ENCODE results near the gene WNT3A.
"Not testable (repeated sequence)": the region's sequence is repeated elsewhere in the genome, so short reads cannot be mapped to it uniquely, and the experiment has no call there.

Gene WNT3A

DNA sequence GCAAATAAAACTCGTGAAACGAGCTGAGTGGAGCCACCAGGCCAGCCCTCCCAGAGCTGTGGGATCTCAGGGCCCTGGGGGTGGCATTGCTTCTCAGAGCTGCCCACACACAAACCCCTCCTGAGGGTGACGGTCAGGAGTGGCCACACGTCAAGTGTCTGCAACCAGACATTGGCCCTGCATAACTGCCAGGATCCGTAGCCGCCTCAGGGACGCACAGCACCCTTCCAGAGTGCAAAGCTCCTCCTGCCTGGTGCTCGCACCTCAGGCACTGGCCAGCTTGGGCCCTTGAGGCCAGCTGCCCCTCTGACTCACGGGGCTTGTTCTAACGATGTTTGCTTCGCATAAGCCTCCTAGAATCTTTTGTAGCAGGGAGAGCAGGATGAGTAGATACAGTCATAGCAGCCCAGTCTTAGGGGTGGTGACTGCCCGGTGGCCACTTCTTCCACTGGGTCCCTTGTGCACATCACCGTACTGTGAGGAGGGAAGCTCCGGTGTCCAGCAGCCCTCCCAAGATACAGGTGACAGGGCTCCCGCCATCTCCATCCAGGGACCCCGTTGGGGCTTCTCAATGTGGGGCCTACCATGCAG, 5.0 kb downstream of the WNT3A start:
- no peak for DNase-seq

DNA sequence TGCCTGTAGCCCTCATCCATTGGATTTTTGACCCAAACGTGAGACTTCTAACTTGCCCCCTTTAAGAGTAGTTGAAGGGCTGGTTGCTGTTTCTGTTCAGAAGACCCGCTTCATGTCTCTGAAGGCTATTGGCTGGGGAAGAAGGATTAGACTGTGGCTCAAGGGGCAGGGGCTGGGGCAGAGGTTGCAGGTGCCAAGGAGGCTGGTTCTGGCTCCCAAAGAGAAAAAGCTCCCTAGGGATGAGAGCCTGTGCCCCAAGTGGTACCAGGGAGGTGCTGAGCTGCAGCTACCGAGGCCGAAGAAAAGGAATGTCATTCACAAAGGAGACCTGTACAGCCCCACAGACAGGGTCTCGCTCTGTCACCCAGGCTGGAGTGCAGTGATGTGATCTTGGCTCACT, 5.8 kb downstream of the WNT3A start:
- no peak for DNase-seq

DNA sequence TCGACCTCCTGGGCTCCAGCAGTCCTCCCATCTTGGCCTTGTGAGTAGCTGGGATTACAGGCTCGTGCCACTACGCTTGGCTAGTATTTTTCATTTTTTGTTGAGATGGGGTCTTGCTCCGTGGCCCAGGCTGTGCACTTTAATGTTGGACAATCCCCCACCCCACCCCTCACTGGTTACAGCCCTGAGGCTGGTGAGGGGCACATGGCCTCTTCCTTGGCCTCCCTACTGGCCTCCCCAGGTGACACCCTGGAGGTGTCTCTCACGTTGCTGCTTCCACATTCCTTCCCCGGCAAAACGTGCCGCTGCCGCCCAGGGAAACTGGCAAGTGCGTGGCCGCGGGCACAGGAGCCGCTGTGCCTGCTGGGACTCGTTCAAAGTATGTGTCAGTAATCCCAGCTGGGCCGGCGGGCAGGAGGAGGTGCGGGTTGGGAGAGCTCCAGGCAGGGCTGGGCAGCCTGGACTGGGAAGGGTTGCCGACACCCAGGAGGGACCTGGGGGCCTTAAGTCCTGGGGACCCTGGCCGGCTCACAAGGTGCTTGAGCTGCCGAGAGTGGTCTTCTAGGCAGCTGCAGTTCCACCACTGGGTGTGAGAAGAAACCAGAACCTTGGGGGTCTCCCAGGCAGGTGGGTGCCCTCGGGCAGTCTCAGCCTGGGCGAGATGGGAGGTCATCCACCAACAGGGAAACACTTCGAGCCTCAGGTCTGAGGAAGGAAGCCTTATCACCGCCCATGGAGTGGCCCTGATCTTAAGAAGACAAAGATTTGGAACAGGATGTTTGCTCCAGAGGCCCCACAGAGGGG, 6.5 kb downstream of the WNT3A start:
- no peak for DNase-seq

DNA sequence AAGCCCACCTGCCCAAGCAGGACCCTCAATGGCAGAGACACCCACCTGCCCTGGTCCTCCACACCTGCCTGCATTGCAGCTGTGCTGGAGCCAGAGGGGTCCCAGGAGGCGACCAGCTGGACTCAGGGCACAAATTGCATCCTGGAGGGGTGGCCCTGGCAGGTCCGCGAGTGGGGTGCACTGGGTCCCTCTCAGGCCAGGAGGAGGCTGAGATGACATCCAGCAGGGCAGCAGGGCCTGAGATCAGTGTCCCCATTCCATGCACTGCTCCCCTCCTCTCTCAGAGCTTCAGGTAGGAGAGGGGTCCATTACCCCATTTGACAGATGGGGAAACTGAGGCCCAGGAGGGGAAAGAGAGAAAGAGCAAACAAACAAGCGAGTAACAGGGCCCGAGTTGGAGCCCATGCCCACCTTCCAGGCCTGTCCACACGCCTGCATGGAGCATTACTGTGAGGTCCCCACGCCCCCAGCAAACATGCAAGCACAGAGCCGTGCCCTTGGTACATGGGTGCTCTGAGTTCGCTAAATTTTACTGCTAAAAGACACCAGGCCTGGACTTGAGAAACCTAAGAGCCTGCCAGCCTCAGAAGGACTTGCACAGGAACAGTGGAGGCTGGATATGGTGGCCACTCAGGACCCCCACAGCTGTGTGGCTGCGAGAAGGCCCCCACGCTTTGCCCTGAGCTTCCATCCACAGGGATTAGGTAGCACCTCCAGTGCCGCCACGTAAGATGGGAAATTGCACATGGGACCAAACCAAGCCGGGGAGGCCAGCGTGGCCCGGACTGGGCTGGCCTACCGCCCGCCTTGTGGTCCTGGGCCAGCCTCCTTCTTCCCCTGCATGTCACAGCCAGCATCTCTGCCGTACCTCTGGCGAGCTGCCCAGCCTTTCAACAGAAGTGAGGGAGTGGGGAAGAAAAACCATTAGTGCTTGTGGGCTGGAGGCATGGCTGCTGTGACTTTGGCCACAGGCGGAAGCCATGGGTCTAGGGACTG, 7.4 kb downstream of the WNT3A start:
- DNase-seq = peak; percentile 58

DNA sequence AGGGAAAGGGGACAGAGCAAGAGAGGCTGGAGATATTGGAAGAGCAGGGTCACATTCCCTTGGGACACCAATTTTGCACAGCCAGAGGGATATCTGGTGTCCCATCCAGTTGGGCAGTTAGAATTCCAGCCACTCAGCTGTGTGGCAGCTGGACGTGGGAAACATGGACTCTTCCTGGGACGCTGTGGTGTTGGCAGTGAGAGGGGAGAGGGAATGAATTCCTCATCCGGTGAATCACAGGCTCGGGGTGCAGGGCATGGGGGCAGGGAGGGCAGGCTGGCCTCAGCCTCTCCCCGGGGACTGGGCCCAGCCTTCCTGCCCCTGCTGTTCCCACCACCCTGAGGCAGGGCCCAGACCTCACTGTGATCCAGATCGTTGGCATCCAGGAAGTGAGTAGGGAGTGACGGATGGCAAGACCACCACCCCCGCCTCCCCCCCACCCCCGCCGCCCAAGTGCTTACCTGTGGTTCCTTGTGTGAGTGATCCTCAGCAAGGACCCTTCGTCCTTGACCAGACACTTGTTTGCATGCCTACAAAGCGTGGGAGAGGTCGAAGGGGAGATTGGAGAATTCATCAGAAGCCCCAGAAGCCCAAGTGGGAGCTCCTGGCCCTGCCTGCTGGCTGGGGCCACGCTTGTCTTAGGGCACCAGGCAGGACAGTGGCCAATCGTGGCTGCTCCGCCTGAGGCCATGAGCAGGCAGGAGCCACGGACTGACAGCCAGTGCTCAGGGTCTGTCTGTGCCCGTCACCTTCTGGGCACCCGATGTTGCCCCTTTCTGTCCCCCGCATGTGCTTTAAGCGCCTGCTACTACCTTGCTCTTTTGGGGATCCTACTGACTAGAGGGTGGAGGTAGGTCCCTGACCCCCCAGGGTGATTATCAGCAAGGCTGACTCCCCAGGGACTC, 8.7 kb downstream of the WNT3A start:
- peak; percentile 77 for DNase-seq

DNA sequence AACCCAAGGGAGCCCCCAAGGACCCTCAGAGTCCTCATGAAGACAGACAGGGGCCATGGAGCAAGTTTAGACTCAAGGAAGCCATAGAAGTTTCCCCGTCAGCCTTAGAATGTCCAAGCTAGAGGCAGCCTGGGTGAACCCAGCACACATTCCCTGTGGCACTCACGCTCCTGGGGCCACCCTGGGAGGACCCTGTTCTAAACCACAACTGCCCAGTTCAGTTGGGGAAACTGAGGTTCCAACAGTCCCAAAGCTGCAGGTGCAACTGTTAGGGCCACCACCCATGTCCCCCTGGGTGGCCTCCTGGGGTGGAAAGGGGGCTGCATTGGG, 9.3 kb downstream of the WNT3A start:
- no peak for DNase-seq

DNA sequence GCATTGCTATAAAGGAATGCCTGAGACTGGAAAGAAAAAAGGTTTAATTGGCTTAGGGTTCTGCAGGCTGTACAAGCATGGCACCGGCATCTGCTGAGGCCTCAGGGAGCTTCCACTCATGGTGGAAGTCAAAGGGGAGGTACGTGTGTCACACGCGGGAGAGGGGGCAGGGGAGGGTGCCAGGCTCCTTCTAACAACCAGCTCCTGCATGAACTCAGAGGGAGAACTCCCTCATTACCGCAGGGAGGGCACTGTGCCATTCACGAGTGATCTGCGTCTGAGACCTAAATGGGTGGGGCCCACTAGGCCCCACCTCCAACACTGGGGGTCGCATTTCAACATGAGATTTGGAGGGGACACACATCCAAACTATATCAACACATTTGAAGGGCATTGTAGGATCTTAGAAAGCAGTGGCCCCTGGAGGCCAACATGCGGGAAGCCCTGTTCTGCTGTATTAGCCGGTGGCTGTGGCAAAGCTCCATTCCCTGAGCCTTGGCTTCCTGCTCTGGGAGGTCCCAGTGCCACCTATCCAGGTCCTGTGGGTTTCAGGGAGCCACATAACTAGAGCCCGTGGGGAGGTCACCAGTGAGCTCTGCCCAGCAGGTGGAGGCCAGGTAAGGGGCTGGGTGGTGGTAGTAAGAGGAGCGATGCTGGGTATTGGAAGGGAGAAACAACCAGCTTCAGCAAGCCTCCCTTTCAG, 10.0 kb downstream of the WNT3A start:
- no peak for DNase-seq

DNA sequence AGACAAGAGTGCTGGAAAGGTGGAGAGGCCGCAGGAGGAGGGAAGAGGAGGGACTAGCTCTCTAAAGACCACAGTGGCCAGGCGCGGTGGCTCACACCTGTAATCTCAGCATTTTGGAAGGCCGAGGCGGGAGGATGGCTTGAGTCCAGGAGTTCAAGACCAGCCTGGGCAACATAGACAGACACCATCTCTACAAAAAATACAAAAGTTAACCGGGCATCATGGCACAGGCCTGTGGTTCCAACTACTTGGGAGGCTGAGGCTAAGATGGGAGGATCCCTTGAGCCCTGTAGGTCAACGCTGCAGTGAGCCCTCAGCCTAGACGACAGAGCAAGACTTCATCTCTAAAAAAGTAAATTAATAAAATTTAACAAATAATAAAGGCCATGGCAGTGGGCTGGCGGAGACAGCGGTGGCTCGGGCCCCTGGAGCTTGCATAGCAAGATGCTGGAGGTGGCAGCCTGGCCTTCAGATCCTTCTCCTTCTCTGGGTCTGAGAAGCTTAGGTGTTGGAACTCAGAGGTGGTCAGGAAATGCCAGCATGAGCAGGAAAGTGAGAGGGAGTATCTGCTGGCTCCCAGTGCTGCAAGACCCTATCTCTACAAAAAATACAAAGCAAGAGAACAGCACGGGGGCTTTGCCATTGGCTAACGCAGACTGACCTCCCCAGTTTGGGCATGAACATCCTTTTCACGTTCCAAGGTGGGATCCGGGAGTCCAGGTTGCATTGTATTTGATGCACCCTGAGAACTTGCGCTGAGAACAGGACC, 10.7 kb downstream of the WNT3A start:
- no peak for DNase-seq

DNA sequence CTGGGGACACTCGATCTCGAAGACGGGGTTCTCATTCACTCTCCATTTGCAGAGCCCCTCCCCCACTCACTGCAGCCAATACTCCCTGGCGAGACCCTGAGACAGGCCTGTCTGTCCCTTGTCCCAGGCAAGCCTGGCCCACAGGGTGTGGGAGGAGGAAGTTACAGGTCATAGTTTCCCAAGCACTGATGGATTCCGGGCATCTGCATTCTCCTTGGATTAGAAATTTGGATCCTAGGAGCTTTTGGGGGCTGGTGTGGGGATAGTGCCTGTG, 11.3 kb downstream of the WNT3A start:
- no peak for DNase-seq

DNA sequence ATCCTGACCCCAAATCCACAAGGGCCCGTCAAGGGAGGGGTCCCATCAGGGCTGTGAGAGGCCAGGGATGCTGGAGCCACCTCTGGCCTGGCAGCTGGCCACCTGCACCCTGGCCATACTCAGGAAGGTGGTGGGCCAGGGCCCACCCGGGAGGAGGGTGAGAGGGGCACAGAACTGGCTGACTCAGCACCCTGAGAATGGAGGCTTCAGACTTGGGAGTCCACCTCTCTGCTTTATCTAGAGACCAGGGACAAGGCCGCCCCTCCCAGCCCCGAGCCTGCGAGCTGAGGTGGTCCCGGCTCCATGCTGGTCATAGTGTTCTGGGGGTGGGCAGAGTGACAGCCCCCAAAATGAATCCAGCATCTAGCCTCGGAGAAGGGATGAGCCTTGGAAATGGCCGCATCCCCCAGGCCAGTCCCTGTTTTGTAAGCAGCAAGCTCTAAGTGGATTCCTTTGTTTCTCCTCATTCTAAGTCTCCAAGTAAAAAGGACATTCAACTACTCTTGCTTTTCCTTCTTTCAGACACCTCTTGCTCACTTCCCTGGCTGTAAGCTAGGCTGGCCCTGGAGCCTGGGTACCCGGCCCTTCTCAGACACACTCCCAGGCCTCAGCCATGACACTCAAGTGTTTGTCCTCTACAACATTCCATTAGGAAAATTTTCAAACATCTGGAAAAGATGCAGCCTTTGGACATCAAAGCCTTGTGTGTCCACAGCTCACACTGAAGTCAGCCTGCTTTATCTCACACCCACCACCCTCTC, 12.3 kb downstream of the WNT3A start:
- no peak for DNase-seq

DNA sequence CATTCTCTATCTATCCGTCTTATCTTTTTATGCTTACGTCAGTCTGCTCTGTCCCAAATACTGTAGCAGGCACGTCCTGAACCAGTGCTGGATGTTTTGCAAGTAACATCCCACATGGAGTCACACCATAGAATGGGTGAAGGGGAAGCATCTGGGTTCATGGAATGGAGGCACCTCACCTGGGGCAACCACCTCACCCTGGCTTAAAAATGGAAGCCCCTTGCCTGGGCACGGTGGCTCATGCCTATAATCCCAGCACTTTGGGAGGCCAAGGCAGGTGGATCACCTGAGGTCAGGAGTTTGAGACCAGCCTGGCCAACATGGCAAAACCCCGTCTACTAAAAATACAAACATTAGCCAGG, 12.9 kb downstream of the WNT3A start:
- not testable (repeated sequence) for DNase-seq

DNA sequence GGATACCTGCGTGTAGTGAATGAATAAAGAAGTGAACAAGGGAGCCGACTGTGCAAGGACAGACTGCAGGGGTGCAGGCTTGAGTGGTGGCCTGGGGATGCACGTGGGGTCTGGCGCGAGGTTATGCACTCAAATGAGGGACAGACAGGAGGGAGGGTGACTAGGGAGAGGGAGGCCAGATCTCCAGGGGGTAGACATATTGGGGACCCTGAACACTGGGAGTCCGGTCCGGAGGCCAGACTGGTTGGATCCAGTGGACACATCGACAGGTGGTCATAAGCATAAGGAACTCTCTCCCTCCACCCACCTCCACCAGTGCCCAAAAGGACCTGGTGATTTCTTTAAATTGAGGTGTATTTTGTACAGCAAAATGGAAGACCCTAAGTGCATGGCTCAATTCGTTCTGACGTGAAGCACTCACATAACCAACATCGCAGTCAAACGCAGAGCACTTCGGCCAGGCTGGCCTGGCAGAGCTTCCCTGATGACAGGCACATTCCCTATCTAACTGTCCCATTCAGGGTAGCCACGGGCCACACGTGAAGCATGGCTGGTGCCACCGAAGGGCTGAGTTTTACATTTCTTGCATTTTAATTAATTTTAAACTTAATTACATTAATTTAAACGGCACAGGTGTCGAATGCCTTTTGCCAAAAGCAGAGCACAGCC, 14.0 kb downstream of the WNT3A start:
- DNase-seq = no peak

DNA sequence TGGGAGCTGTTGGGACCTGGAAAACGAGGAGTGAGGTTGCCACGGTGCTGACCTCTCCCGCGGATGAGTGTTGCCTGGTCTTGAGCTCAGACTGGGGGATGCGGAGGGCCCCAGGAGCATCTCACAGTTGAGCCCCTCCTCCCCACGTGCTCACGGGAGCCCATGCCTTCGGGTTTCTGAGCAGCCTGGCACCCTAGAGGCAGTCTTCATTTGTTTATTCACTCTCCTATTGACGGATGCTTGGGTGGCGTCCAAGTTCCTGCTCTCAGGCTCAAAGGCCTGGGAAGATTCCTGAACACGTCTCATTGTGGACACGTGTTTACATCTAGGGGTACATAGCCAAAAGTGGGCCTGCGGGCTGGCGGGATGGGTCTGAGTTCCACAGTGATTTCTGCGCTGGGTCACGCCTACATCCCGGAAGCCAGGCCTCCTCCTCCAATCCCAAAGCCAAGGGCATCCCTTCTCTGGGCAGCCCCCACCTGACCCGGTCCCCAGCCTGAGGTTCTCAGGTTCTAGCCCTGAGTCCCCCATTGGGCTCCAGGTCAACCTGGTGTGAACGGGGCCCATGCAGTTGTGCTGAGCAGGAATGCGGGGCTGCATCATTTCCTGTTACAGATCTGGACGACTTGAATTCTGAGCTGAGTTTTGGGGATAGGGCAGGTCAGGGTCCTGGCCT, 14.7 kb downstream of the WNT3A start:
- no peak for DNase-seq

DNA sequence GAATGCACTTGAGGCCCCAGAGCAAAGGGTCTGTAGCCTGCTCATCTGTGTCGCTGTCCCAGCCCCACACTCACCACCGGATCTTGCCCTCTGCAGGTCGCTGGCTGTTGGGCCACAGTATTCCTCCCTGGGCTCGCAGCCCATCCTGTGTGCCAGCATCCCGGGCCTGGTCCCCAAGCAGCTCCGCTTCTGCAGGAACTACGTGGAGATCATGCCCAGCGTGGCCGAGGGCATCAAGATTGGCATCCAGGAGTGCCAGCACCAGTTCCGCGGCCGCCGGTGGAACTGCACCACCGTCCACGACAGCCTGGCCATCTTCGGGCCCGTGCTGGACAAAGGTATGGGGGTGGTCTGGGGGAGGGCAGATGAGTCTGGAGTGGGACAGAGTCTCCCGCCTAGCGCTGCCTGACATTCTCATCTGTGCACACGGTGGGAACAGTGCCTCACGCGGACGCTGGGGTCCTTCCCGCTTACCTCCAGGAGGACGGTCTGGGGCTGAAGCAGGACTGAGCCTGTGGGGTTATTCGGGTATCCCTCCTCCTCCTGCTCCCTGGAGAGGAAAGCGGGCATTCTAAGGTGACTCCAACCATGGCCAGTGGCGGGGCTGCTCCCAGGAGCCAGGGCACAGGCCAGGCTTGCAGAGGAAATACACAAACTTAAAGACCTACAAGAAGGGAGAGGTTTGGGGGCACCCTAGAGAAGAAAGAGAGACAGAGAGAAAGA, 15.9 kb downstream of the WNT3A start:
- DNase-seq = no peak

DNA sequence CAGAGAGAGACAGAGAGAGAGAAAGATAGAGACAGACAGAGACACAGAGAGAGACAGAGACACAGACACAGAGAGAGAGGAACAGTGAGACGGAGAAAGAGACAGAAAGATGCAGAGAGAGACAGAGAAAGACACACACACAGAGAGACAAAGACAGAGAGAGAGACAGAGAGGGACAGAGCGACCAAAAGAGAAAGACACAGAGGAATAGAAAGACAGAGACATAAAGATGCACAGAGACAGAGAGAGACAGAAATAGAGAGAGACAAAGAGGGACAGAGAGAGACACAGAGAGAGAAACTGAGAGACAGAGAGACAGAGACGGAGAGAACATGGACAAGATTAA, 16.5 kb downstream of the WNT3A start:
- DNase-seq = no peak

DNA sequence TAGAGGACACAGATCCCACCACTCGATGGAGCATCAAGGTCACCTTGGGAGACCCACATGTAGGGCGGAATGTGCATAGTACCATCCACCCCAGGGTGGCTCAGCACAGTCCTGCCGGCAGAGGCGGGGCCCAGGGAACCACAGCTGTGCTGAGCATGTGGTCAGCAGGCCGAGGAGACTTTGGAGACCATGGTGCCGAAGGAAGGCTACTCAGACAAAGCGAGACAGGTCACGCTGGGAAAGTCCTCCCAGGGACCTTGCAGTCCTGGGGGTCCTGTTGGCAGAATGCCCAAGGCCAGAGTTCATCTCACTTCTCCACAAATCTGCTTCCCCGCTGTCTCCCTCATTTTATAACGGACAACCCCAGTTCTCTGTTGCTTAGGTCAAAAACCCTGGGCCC, 22.5 kb downstream of the WNT3A start:
- DNase-seq = no peak

DNA sequence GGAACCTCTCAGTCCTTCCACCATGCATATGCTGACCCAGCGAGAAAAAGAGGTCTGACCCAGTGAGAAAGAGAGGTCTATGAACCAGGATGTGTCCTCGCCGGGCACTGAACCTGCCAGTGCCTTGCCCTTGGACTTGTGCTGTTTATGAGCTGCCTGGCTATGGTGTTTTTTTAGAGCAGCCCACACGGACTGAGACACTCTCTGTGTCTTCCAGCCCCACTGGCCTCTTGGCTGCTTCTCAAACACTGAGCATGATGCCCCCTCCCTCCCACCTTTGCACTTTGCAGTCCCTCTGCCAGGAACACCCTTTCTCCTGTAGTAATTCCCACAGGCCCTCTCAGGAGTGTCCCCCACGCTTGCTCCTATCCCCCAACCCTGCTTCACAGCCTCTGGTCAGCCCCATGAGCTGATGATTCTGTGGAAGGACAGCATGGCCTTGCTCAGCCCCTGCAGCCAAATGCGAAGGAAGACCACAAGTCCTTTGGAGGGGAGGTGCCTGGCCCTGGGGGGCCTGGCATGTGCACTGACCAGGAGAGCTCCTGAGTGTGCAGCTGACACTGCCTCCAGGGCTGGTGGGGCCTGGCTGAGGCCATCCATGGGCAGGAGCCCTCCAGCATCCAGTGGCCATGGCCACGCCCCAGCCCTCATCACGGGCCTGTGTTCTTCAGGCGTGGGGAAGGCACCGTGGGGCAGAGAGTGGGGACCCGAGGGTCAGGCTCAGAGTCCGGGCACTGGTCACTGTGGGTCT, 23.8 kb downstream of the WNT3A start:
- no peak for DNase-seq
